Left ventricle myocardium inferior (tissue), 1 donor: ENCODE measurements around the gene COL8A1. TPM values are rescaled to one million over a fixed set of nuclear protein-coding genes. Genes with fewer than 3 reads are reported as not detected.
"Not testable (repeated sequence)": the region's sequence is repeated elsewhere in the genome, so short reads cannot be mapped to it uniquely, and the experiment has no call there.

Source experiments
- DNase-seq: peaks from one replicate; pipeline ENCODE4 v3.0.0-alpha.2; 2020
- H3K27ac ChIP-seq: fragments of 200-600 bp; replicated peaks from 2 replicates; pipeline ENCODE4 v1.8.0; 2021
- H3K27me3 ChIP-seq: fragments of 200-600 bp; 2 replicates; pipeline ENCODE4 v1.8.0; 2021; ENCODE audit warnings: low read depth
- H3K36me3 ChIP-seq: fragments of 200-600 bp; 2 replicates; pipeline ENCODE4 v1.8.0; 2021
- H3K4me1 ChIP-seq: fragments of 200-600 bp; 2 replicates; pipeline ENCODE4 v1.8.0; 2021
- H3K4me3 ChIP-seq: fragments of 200-600 bp; 2 replicates; pipeline ENCODE4 v1.8.0; 2021; ENCODE audit warnings: mild to moderate bottlenecking, moderate library complexity
- H3K9me3 ChIP-seq: fragments of 200-600 bp; replicated peaks from 2 replicates; pipeline ENCODE4 v1.8.0; 2021
- intact Hi-C: fragments of 100-400 bp; cut with micrococcal nuclease; formaldehyde crosslinking; loops from one replicate; pipeline ENCODE4 v1.11.0; 2022
- total RNA-seq: library from RNA; stranded (reverse); fragmentation: NEBNext Ultra II Directional; extraction: Animal tissue kit (Norgen Biotek cat#: 25700); gene quantifications from one replicate; pipeline ENCODE4 v1.2.1, GENCODE V29; 2021
- TF ChIP-seq, protein P1 (sequence below): fragments of 200-600 bp; IDR thresholded peaks from 2 replicates; pipeline ENCODE4 v1.8.0; 2021; ENCODE audit warnings: antibody characterized with exemption, mild to moderate bottlenecking, borderline replicate concordance
- donor health status: DM: no; HTN: yes; CAD: no; lungs with severe emphysema.

The COL8A1 gene
- total RNA-seq, 1 donor from 2014 or later: 16.4 TPM

DNA sequence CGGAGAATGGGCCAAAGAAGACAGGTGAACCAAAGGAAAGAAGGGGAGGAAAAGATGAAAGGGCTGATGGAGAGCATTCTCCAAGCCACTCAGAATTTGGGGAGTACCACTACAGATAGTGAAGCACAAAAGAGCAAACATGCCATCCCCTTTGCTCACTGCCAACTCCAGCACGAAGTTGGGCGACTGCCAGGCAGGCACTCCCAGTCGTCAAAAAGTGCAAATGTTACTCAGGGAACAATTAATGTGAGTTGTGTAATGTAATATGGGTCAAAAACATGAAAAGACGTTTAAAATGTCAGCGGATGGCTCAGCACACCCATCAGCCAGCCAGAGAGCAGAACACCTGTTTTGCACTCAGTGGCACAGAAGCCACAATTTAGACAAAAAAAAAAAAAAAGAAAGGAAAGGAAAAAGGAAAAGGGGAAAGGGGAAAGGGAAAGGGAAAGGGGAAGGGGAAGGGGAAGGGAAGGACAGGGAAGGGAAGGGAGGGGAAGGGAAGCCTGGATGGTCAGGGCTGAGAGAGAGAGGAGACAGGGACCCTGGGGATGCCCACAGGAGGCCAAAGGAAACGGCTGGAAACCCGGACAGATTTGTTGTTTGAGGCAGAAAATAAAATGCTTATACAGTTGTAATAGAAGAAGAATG, 82.7 kb downstream of the COL8A1 start:
- TF ChIP-seq, protein P1, sequence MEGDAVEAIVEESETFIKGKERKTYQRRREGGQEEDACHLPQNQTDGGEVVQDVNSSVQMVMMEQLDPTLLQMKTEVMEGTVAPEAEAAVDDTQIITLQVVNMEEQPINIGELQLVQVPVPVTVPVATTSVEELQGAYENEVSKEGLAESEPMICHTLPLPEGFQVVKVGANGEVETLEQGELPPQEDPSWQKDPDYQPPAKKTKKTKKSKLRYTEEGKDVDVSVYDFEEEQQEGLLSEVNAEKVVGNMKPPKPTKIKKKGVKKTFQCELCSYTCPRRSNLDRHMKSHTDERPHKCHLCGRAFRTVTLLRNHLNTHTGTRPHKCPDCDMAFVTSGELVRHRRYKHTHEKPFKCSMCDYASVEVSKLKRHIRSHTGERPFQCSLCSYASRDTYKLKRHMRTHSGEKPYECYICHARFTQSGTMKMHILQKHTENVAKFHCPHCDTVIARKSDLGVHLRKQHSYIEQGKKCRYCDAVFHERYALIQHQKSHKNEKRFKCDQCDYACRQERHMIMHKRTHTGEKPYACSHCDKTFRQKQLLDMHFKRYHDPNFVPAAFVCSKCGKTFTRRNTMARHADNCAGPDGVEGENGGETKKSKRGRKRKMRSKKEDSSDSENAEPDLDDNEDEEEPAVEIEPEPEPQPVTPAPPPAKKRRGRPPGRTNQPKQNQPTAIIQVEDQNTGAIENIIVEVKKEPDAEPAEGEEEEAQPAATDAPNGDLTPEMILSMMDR: no peak
- DNase-seq: peak; percentile 27
- peaks cover 3% of the 10 kb centered on the region for H3K4me1 ChIP-seq

GRCh38 chr3:99721633-99722007, 83.2 kb downstream of the COL8A1 start:
- no peak overlapping the region for H3K4me3 ChIP-seq
- H3K9me3 ChIP-seq: no peaks in the 10 kb centered on the region
- H3K36me3 ChIP-seq: no peaks in the 10 kb centered on the region
- TF ChIP-seq, protein P1: no peak
- intact Hi-C loops: no loop called here
- no peak overlapping the region for H3K27ac ChIP-seq
- peaks cover 3% of the 10 kb centered on the region for H3K4me1 ChIP-seq
- H3K27me3 ChIP-seq: peaks cover 4% of the 10 kb centered on the region
- no peak for DNase-seq

More for the DNA sequence above, 82.7 kb downstream of the COL8A1 start:
- intact Hi-C loops: no loop called here
- Histone ChIP-seq H3K9me3 (no peaks in the 10 kb centered on the region), H3K36me3 (no peaks in the 10 kb centered on the region), H3K27ac (no peak overlapping the region), H3K4me3 (no peak overlapping the region), H3K27me3 (peaks cover 4% of the 10 kb centered on the region)

- TF ChIP-seq, protein P1: no peak
- intact Hi-C loops: no loop called here
- H3K36me3 ChIP-seq: no peaks in the 10 kb centered on the region
- DNase-seq: no peak
- H3K4me1 ChIP-seq: peaks cover 3% of the 10 kb centered on the region
- peaks cover 4% of the 10 kb centered on the region for H3K27me3 ChIP-seq
- no peaks in the 10 kb centered on the region for H3K9me3 ChIP-seq
- H3K27ac ChIP-seq: no peak overlapping the region
- no peak overlapping the region for H3K4me3 ChIP-seq
These were observed 85.9 kb downstream of the COL8A1 start for GRCh38 chr3:99724276-99724675.

GRCh38 chr3:99730870-99731269, 92.5 kb downstream of the COL8A1 start:
- H3K27ac ChIP-seq: no peak overlapping the region
- intact Hi-C loops: no loop called here
- no peak for DNase-seq
- peaks cover 4% of the 10 kb centered on the region for H3K9me3 ChIP-seq
- H3K36me3 ChIP-seq: no peaks in the 10 kb centered on the region
- H3K4me3 ChIP-seq: no peak overlapping the region
- H3K4me1 ChIP-seq: no peaks in the 10 kb centered on the region
- H3K27me3 ChIP-seq: no peaks in the 10 kb centered on the region
- TF ChIP-seq, protein P1: no peak

DNA sequence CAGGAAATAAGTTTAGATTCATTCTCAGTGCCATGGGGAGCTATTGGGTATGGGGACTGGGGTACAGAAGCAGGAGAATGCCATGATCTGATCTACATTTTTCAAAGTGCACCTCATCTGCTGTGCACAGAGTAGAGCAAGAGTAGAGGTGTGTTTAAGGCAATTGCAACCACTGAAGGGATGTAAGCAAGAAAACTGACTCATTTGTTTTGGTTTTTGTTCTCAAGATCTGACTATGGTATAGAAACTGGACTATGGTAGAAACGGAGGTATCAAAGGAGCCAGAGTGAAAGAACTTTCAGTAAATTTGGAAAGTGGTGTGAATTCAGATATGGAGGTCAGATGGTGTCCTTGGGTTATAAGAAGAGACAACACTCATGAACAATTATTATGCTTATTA, 93.1 kb downstream of the COL8A1 start:
- Histone ChIP-seq H3K4me3 (no peak overlapping the region), H3K36me3 (no peaks in the 10 kb centered on the region), H3K27me3 (no peaks in the 10 kb centered on the region), H3K27ac (no peak overlapping the region), H3K9me3 (peaks cover 7% of the 10 kb centered on the region), H3K4me1 (no peaks in the 10 kb centered on the region)
- TF ChIP-seq, protein P1: no peak
- intact Hi-C loops: no loop called here
- DNase-seq: no peak

DNA sequence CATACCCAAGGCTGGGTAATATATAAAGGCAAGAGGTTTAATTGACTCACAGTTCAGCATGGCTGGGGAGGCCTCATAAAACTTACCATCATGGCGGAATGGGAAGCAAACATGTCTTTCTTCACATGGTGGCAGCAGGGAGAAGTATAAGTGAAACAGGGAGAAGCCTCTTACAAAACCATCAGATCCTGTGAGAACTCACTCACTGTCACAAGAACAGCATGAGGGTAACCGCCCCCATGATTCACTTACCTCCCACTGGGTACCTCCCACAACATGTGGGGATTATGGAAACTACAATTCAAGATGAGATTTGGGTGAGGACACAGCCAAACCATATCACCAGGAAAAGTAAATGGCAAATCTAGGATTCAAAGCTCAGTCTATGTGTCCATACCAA, 102.0 kb downstream of the COL8A1 start:
- H3K27ac ChIP-seq, intact Hi-C loops, H3K27me3 ChIP-seq, H3K4me3 ChIP-seq, H3K4me1 ChIP-seq, H3K36me3 ChIP-seq, DNase-seq: not testable (repeated sequence)
- H3K9me3 ChIP-seq: peaks cover 12% of the 10 kb centered on the region
